CD4-positive, alpha-beta T cell (primary cell): Measurements from ENCODE around the gene RBL1. TPM values are rescaled to one million over a fixed set of nuclear protein-coding genes. Genes with fewer than 3 reads are reported as not detected.
"Not testable (repeated sequence)": the region's sequence is repeated elsewhere in the genome, so short reads cannot be mapped to it uniquely, and the experiment has no call there.

Experiments
- ATAC-seq: fragments of 200-7000 bp; cut with Tn5 transposase; one replicate; pipeline ENCODE4 v1.10.0; 2022; ENCODE audit warnings: mild to moderate bottlenecking; ENCODE audit not compliant: poor library complexity
- CTCF ChIA-PET: fragments of 350-600 bp; sonication (Branson Sonifier 250); formaldehyde crosslinking; loops from one replicate; lab custom pipeline; 2021; ENCODE audit warnings: antibody characterized with exemption, inconsistent platforms; lab: Charles Lee
- POLR2A ChIA-PET: fragments of 350-600 bp; sonication (Branson Sonifier 250); formaldehyde crosslinking; loops from one replicate; lab custom pipeline; 2021; ENCODE audit warnings: antibody characterized with exemption, inconsistent platforms; lab: Charles Lee
- DNase-seq, 14 experiments: peaks; one replicate each; pipeline ENCODE4 v3.0.0-alpha.2; 2013 to 2020; ENCODE audit warnings: mixed read lengths in 2 of 14
- H3K27ac ChIP-seq, 2 donors: one replicate each; pipeline versions ENCODE4 v1.5.1 to v1.7.0; 2013; ENCODE audit warnings: low read length in 2 of 2, low read depth in 1 of 2, mild to moderate bottlenecking in 1 of 2
- H3K27me3 ChIP-seq, 2 experiments: 1 replicate in 1 of 2; 2 replicates in 1 of 2; pipeline versions ENCODE4 v1.6.1 to v1.7.0; 2013; ENCODE audit warnings: low read length in 2 of 2, control low read depth in 1 of 2, mild to moderate bottlenecking in 1 of 2, moderate library complexity in 1 of 2; ENCODE audit not compliant: insufficient read depth in 2 of 2, control insufficient read depth in 1 of 2
- H3K36me3 ChIP-seq: one replicate; pipeline ENCODE4 v1.6.1; 2013; ENCODE audit warnings: low read length, control low read depth; ENCODE audit not compliant: insufficient read depth
- H3K4me1 ChIP-seq: one replicate; pipeline ENCODE4 v1.6.1; 2013; ENCODE audit warnings: low read length, control low read depth; ENCODE audit not compliant: insufficient read depth
- H3K4me3 ChIP-seq: one replicate; pipeline ENCODE4 v1.5.1; 2013; ENCODE audit warnings: mild to moderate bottlenecking, low read length, moderate library complexity
- H3K9me3 ChIP-seq, 2 experiments: 1 replicate in 1 of 2; 2 replicates in 1 of 2; pipeline versions ENCODE4 v1.6.1 to v1.7.0; 2013; ENCODE audit warnings: low read length in 2 of 2, mild to moderate bottlenecking in 2 of 2, control low read depth in 1 of 2, moderate library complexity in 1 of 2; ENCODE audit not compliant: control insufficient read depth in 1 of 2, insufficient read depth in 1 of 2
- H3K27ac Mint-ChIP-seq: one replicate; pipeline ENCODE4 v1.8.0; 2020; ENCODE audit warnings: mixed read lengths
- H3K27me3 Mint-ChIP-seq: one replicate; pipeline ENCODE4 v1.8.0; 2021; ENCODE audit warnings: mixed read lengths
- H3K36me3 Mint-ChIP-seq: one replicate; pipeline ENCODE4 v1.8.0; 2021; ENCODE audit warnings: low read depth, mixed read lengths
- H3K4me1 Mint-ChIP-seq: one replicate; pipeline ENCODE4 v1.8.0; 2021; ENCODE audit warnings: low read depth, mixed read lengths
- H3K4me3 Mint-ChIP-seq: one replicate; pipeline ENCODE4 v1.8.0; 2020; ENCODE audit warnings: mild to moderate bottlenecking, mixed read lengths
- H3K9me3 Mint-ChIP-seq: one replicate; pipeline ENCODE4 v1.8.0; 2020; ENCODE audit warnings: mixed read lengths
- intact Hi-C, 2 experiments: fragments of 100-400 bp; cut with DNase I in 1 of 2; cut with micrococcal nuclease in 1 of 2; formaldehyde crosslinking; loops; one replicate each; pipeline versions ENCODE4 v1.15.1 to v1.9.0; 2023 to 2025; cut with DNase I, micrococcal nuclease
- total RNA-seq, 174 experiments: library from RNA in 2 of 174; stranded (reverse) in 2 of 174; gene quantifications; one replicate each; pipeline ENCODE4 v1.2.3 and lab custom pipeline; 2021 to 2026
- TF ChIP-seq, protein P1 (sequence below): fragments of 200-600 bp; IDR thresholded peaks from one replicate; pipeline ENCODE4 v1.8.0; 2022; ENCODE audit warnings: antibody characterized with exemption, mild to moderate bottlenecking

Gene RBL1
- total RNA-seq, 2 experiments from 2014 or later: 37.4 to 39.1 TPM

DNA sequence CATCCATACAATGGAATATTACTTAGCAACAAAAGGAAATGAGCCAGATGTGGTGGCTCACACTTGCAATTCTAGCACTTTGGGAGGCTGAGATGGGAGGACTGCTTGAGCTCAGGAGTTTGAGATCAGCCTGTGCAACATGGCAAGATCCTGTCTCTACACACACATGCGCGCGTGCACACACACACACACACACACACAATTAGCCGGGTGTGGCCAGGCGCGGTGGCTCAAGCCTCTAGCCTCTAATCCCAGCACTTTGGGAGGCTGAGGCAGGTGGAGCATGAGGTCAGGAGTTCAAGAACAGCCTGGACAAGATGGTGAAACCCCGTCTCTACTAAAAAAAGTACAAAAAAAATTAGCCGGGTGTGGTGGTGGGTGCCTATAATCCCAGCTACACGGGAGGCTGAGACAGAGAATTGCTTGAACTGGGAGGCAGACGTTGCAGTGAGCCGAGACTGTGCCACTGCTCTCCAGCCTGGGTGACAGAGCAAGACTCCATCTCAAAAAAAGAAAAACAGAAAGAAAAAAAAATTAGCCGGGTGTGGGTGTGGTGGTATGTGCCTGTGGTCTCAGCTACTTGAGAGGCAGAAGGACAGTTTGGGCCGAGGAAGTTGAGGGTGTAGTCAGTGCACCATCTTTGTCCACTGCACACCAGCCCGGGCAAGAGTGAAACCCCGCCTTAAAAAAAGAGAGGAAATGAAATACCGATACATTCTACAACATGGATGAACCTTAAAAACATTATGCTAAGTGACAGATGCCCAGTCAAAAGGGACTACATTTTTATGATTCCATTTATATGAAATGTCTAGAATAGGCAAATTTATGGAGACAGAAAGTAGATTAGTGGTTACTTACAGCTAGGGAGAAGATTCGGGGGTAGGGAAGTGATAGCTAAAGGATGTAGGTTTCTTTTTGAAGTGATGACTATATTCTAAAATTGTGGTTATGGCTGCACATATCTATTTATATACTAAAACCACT lies 52.5 kb downstream of the RBL1 start:
- TF ChIP-seq, protein P1, sequence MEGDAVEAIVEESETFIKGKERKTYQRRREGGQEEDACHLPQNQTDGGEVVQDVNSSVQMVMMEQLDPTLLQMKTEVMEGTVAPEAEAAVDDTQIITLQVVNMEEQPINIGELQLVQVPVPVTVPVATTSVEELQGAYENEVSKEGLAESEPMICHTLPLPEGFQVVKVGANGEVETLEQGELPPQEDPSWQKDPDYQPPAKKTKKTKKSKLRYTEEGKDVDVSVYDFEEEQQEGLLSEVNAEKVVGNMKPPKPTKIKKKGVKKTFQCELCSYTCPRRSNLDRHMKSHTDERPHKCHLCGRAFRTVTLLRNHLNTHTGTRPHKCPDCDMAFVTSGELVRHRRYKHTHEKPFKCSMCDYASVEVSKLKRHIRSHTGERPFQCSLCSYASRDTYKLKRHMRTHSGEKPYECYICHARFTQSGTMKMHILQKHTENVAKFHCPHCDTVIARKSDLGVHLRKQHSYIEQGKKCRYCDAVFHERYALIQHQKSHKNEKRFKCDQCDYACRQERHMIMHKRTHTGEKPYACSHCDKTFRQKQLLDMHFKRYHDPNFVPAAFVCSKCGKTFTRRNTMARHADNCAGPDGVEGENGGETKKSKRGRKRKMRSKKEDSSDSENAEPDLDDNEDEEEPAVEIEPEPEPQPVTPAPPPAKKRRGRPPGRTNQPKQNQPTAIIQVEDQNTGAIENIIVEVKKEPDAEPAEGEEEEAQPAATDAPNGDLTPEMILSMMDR: no peak
- POLR2A ChIA-PET: interaction anchor here (0.6 to 3.2 kb wide), 15 partner anchors 14 to 465 kb away, joined by 3 to 18 read pairs (median 4); partner anchors contain the start of genes MROH8, RBL1 and RPN2
- H3K36me3 Mint-ChIP-seq: peaks cover 78% of the 10 kb centered on the region

DNA sequence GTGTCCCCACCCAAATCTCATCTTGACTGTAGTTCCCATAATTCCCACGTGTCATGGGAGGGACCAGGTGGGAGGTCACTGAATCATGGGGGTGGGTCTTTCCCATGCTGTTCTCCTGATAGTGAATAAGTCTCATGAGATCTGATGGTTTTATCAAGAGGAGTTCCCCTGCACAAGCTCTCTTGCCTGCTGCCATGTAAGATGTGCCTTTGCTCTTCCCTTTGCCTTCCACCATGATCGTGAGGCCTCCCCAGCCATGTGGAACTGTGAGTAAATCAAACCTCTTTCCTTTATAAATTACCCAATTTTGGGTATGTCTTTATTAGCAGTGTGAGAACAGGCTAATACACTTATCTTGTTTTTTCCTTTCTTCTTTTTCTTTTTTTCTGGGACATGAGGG lies 56.4 kb downstream of the RBL1 start:
- peaks cover 23% of the 10 kb centered on the region for H3K4me1 Mint-ChIP-seq
- H3K4me3 Mint-ChIP-seq, H3K9me3 Mint-ChIP-seq, H3K4me3 ChIP-seq, H3K27ac Mint-ChIP-seq, ATAC-seq, H3K9me3 ChIP-seq, intact Hi-C loops, DNase-seq, H3K27me3 ChIP-seq, CTCF ChIA-PET, H3K27ac ChIP-seq, H3K27me3 Mint-ChIP-seq: not testable (repeated sequence)
- POLR2A ChIA-PET: interaction anchor here (0.6 to 1.4 kb wide), 2 partner anchors 9 to 32 kb away, joined by 3 to 4 read pairs; no protein-coding TSS in a partner anchor
- Histone ChIP-seq H3K4me1 (peaks cover 18% of the 10 kb centered on the region), H3K36me3 (peaks cover 49% of the 10 kb centered on the region)
- H3K36me3 Mint-ChIP-seq: peaks cover 72% of the 10 kb centered on the region

More for the DNA sequence above, 52.5 kb downstream of the RBL1 start:
- peak overlapping the region; percentile 80 for H3K27ac Mint-ChIP-seq
- peak overlapping the region; percentile 88 for H3K4me3 Mint-ChIP-seq
- H3K27me3 Mint-ChIP-seq: no peaks in the 10 kb centered on the region
- intact Hi-C loops: loop anchor here in 1 of 2 experiments (1.0 kb wide), 1 partner anchor 35 kb away; no protein-coding TSS in a partner anchor
- DNase-seq: peak in 9 of 14 experiments; percentile 2 to 79 (median 7)
- H3K9me3 Mint-ChIP-seq: no peaks in the 10 kb centered on the region
- CTCF ChIA-PET: interaction anchor here (1.3 kb wide), 1 partner anchor 38 kb away, joined by 5 read pairs; no protein-coding TSS in a partner anchor
- peak overlapping the region; percentile 56 for H3K4me3 ChIP-seq
- peaks cover 25% of the 10 kb centered on the region for H3K4me1 Mint-ChIP-seq
- H3K27ac ChIP-seq: peak overlapping the region; percentile 43 to 68
- H3K9me3 ChIP-seq: no peaks in the 10 kb centered on the region
- H3K4me1 ChIP-seq: peaks cover 21% of the 10 kb centered on the region
- no peaks in the 10 kb centered on the region for H3K27me3 ChIP-seq
- H3K36me3 ChIP-seq: peaks cover 42% of the 10 kb centered on the region
- peak; percentile 79 for ATAC-seq

DNA sequence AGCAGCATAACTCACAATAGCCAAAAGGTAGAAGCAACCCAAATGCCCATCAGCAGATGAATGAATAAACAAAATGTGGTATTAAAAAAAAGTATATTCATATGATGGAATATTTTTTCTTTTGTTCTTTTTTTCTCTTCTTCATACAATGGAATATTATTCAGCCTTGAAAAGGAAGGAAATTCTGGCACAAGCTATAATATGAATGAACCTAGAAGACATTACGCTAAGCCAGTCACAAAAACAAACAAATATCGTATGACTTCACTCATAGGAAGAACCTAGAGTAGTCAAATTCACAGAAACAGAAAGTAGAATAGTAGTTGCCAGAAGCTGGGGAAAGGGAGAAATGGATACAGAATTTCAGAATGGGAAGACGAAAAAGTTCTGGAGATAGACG lies 63.7 kb downstream of the RBL1 start:
- H3K27me3 Mint-ChIP-seq: no peaks in the 10 kb centered on the region
- no peaks in the 10 kb centered on the region for H3K9me3 Mint-ChIP-seq
- ATAC-seq (no peak), DNase-seq (no peak)
- no peak overlapping the region for H3K4me3 ChIP-seq
- no peaks in the 10 kb centered on the region for H3K4me1 ChIP-seq
- no peak overlapping the region for H3K27ac Mint-ChIP-seq
- H3K27me3 ChIP-seq: no peaks in the 10 kb centered on the region
- no peak overlapping the region for H3K4me3 Mint-ChIP-seq
- POLR2A ChIA-PET: no interaction called here
- CTCF ChIA-PET: no interaction called here
- peaks cover 64% of the 10 kb centered on the region for H3K36me3 ChIP-seq
- intact Hi-C loops: no loop called here
- no peaks in the 10 kb centered on the region for H3K4me1 Mint-ChIP-seq
- no peaks in the 10 kb centered on the region for H3K9me3 ChIP-seq
- TF ChIP-seq, protein P1: no peak
- H3K27ac ChIP-seq: no peak overlapping the region
- H3K36me3 Mint-ChIP-seq: peaks cover 80% of the 10 kb centered on the region
